CD4-positive, alpha-beta T cell treated with Interleukin-1 beta for 1 hour (primary cell): ENCODE results near the gene ZNF362.

Experiments
- DNase-seq, 2 donors: peaks; one replicate each; pipeline ENCODE4 v3.0.0-alpha.2; 2020 to 2022

Gene ZNF362

GRCh38 chr1:33246171-33246570 lies 10.1 kb upstream of the ZNF362 start:
- no peak for DNase-seq

DNA sequence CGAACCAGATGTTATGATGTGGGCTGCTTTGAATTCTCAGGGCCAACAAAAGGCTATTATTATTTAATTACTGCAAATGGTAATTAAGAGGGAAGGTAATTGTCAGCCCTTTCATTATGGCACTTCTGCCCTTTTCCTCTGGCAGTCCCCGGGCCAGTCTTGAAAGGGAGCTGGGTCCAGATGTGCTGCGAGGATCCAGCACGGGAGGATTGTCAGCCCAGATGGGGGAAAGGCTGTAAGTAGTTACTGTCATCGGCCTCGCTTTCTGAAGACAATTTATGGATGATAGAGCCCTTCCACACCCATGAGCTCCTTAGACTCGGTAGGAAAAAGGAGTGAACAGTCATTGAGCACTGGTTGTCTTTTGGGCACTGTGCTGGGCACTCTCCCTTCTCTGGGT lies 8.7 kb upstream of the ZNF362 start:
- DNase-seq: no peak

GRCh38 chr1:33248244-33248643 lies 8.0 kb upstream of the ZNF362 start:
- no peak for DNase-seq

GRCh38 chr1:33249422-33249821 lies 6.9 kb upstream of the ZNF362 start:
- no peak for DNase-seq

DNA sequence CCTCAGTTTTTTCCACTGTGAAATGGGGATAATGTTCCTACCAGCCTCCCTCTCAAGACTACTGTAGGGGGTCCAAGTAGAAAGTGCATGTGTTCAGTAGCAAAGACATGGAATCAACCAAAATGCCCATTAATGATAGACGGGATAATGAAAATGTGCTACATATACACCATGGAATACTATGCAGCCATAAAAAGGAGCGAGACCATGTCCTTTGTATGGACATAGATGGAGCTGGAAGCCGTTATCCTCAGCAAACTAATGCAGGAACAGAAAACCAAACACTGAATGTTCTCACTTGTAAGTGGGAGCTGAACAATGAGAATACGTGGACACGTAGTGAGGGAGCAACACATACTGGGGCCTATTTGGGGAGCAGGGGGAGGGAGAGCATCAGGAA lies 6.1 kb upstream of the ZNF362 start:
- DNase-seq: no peak

- no peak for DNase-seq
Measured at GRCh38 chr1:33250724-33251123, 5.6 kb upstream of the ZNF362 start.

GRCh38 chr1:33254491-33254890 lies 1.8 kb upstream of the ZNF362 start:
- no peak for DNase-seq

DNA sequence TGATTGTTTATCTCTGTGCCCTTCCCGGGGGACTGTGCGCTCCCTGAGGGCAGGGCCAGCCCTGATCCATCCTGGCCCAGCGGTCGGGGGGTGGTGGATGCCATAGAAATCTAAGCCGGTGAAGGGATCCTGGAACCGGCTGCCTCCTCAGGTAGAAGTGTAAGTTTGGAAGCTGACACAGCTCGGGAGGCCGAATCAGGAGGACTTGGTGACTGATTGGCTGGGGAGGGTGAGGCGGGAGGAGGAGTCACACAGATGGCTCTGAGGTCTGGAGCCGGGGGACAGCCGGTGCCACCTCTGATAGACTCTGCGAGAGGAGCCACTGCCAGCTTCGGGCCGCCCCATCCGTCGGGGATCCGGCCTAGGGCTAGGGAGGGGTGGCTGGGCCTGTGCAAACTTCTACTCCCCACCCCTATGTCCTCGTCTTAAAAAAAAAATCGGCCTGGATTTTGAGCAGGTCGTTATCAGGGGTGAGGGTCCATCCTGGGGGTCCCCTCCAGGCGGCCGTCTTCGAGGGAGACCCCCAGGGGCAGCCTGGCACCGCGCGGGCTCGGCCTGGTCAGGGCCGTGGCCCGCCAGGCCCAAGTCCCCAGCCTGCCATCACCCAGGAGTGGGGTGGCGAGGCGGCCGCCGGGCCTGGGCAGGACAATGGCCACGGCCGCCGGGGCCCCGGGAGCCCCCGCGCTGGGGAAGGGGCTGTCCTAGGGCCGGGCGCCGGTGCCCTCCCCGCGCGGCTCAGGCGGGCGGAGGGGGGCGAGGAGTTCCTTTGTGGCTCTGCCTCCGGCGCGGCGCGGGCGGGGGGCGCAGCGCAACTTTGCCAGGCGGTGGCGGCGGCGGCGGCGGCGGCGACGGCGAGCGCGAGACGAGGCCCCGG lies 708 bp upstream of the ZNF362 start:
- DNase-seq: peak; percentile 37 to 56

DNA sequence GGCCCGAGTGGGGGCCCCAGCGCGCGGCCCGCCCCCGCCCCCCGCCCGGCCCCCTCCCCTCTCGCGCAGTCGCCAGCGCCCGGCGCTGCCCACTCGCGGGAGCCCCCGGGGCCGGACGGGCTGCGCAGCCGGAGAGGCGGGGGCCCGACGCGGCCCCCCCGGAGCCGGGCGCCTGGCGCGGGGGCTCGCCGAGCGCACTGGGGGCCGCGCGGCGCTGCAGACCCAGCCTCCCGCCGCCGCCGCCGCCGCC lies 146 bp upstream of the ZNF362 start:
- no peak for DNase-seq

- no peak for DNase-seq
Measured at GRCh38 chr1:33257207-33257771, 997 bp downstream of the ZNF362 start.

- DNase-seq: no peak
Measured at GRCh38 chr1:33257772-33258712, 1.8 kb downstream of the ZNF362 start.

GRCh38 chr1:33258788-33259274 lies 2.5 kb downstream of the ZNF362 start:
- DNase-seq: no peak

DNA sequence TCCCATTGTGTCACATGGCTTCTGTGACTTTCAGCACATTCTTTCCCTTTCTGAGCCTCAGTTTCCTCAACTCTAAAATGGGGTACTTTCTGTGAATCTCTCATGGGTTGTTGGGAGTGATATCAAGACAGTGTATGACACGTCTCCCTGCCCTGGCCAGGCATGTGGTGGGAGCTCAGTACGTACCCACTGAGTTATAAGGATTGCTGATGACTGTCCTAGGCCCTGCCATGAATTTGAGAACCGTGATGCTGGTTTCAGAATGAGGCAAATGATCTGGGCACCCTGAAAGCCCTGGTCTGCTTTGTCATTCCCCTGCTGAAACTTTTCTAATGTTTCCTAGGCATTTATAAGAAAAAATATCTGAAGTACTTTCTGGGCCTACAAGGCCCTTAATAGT lies 3.6 kb downstream of the ZNF362 start:
- no peak for DNase-seq

GRCh38 chr1:33260439-33260838 lies 4.1 kb downstream of the ZNF362 start:
- no peak for DNase-seq

DNA sequence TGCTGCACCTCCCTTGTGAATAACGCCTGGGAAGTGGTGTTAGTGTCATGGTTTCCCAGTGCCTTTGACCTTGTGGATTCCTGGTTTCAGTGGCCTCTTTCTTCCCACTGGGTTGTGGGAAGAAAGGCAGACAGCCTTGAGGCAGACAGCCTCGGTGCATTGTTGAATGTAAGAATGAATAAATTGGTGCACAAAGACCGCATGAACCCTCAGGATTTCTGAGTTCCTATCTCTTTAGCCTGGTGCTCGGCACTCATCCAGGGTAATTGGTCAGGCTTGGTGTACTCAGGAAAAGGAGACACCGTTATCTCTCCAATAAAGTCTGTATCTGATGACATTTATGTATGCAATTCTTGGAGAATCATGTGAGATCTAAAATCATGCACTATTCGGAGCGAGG lies 5.1 kb downstream of the ZNF362 start:
- no peak for DNase-seq

GRCh38 chr1:33263890-33264504 lies 7.7 kb downstream of the ZNF362 start:
- no peak for DNase-seq

DNA sequence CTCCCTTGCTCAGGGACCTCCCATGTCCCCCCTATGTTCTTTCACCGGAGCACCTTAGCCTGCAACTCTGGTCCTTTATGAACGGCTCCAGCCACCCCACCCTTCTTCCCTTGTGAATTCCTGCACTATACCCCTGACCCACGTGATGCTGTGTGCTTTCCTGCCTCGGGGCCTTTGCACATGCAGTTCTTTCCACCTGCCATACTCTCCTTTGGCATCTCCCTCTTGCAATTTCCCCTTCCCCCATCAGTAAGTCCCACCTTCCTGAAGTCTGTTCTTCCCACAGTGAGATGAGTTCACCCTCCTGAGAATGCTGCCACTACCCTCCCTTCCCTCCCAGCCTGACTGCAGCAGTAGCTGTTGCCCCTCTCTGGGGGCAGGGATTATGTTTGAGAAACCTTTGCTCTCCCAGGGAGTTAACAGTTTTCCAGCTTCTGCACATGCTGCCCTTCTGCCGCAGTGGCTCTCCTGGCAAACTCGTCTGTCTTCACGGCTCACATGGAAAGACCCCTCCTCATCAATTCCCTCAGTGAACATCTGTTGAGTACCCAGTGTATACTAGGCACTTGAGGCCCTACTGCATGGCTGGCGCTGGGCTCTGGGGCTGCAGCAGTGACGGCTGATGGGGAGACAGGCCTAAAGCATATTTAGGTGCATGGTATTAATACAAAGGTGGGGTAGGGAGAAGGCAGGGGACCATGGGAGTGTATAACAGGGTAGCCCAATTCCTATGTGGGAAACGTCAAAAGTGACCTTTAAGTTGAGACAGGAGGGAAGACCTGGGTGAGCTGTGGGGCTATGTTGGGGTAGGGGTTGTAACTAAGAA lies 9.7 kb downstream of the ZNF362 start:
- DNase-seq: no peak

DNA sequence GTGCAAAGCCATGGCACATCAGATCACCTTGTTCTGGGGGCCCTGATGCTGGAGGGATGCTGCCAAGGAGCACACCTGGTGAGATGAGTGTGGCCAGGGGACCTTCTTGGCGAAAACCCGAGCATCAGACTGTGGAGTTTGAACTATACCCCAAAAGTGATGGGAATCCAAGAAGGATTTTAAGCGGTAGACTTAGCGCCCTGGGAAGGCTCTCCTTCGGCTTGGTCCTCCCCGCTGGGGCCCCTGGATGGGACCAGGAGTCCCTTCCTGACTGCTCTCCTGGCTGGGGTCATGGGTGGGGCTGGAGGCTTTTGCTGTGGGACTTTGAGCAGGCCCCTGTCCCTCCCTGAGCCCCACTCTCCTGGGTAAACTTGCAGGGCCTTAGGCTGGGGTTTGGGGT lies 10.5 kb downstream of the ZNF362 start:
- DNase-seq: no peak

- DNase-seq: no peak
Measured at GRCh38 chr1:33267468-33268205, 11.3 kb downstream of the ZNF362 start.

GRCh38 chr1:33268457-33268856 lies 12.2 kb downstream of the ZNF362 start:
- no peak for DNase-seq

GRCh38 chr1:33268927-33269610 lies 12.8 kb downstream of the ZNF362 start:
- no peak for DNase-seq
